Measurements from ENCODE around the gene SLC12A2. TPM values are rescaled to one million over a fixed set of nuclear protein-coding genes. Genes with fewer than 3 reads are reported as not detected.
A peak's percentile ranks its signal among the peaks of the same experiment; 100 is the strongest.

The SLC12A2 gene
- total and polyA plus RNA-seq, 2 donors (not counting 1 experiment from before 2014, with no cell fraction given): 13.7 to 18.6 TPM

GRCh38 chr5:128216860-128217531, 133.4 kb downstream of the SLC12A2 start:
- Histone ChIP-seq H3K4me2 (ENCODE audit: extremely low read depth, insufficient read depth, low read length) (no peak overlapping the region), H3K79me2 (ENCODE audit: control insufficient read depth, insufficient read depth, low read length) (no peaks in the 10 kb centered on the region), H2AFZ (ENCODE audit: low read length) (no peak overlapping the region), H3K36me3 (ENCODE audit: control insufficient read depth, insufficient read depth, low read length) (no peaks in the 10 kb centered on the region), H4K20me1 (ENCODE audit: control insufficient read depth, extremely low read depth, insufficient read depth, low read length) (no peaks in the 10 kb centered on the region), H3K9ac (ENCODE audit: insufficient read depth, low read length) (no peak overlapping the region), H3K4me3 (replicated peaks in 1 of 4; ENCODE audit: control extremely low read depth in 1 of 4, insufficient read depth in 1 of 4, low read depth in 3 of 4, low read length in 4 of 4) (no peak overlapping the region), H3K9me3 (ENCODE audit: control insufficient read depth, insufficient read depth, low read depth, low read length) (no peaks in the 10 kb centered on the region), H3K4me1 (ENCODE audit: control insufficient read depth, extremely low read depth, insufficient read depth, low read length) (peaks cover 3% of the 10 kb centered on the region), H3K27ac (ENCODE audit: insufficient read depth, low read length) (peak overlapping the region; percentile 5), H3K27me3 (ENCODE audit: control insufficient read depth, insufficient read depth, low read length) (no peaks in the 10 kb centered on the region)
- no peak for TF ChIP-seq CTCF (conservative IDR thresholded peaks at IDR 0.05 in 1 of 2, IDR thresholded peaks at IDR 0.05 in 1 of 2; ENCODE audit: low read depth in 1 of 2, low read length in 2 of 2)
- no peak for TF ChIP-seq EZH2 (IDR thresholded peaks at IDR 0.05; ENCODE audit: low read length, missing control alignments)
- peak; percentile 52 to 95 for DNase-seq (ENCODE audit: low read depth in 2 of 2)

- Histone ChIP-seq H3K4me1 (ENCODE audit: control insufficient read depth, extremely low read depth, insufficient read depth, low read length) (peaks cover 3% of the 10 kb centered on the region), H2AFZ (ENCODE audit: low read length) (no peak overlapping the region), H3K9ac (ENCODE audit: insufficient read depth, low read length) (no peak overlapping the region), H3K27ac (ENCODE audit: insufficient read depth, low read length) (no peak overlapping the region), H3K79me2 (ENCODE audit: control insufficient read depth, insufficient read depth, low read length) (no peaks in the 10 kb centered on the region), H3K9me3 (ENCODE audit: control insufficient read depth, insufficient read depth, low read depth, low read length) (no peaks in the 10 kb centered on the region), H3K27me3 (ENCODE audit: control insufficient read depth, insufficient read depth, low read length) (no peaks in the 10 kb centered on the region), H4K20me1 (ENCODE audit: control insufficient read depth, extremely low read depth, insufficient read depth, low read length) (no peaks in the 10 kb centered on the region), H3K36me3 (ENCODE audit: control insufficient read depth, insufficient read depth, low read length) (no peaks in the 10 kb centered on the region), H3K4me2 (ENCODE audit: extremely low read depth, insufficient read depth, low read length) (no peak overlapping the region), H3K4me3 (replicated peaks in 1 of 4; ENCODE audit: control extremely low read depth in 1 of 4, insufficient read depth in 1 of 4, low read depth in 3 of 4, low read length in 4 of 4) (no peak overlapping the region)
- no peak for TF ChIP-seq EZH2 (IDR thresholded peaks at IDR 0.05; ENCODE audit: low read length, missing control alignments)
- TF ChIP-seq CTCF (conservative IDR thresholded peaks at IDR 0.05 in 1 of 2, IDR thresholded peaks at IDR 0.05 in 1 of 2; ENCODE audit: low read depth in 1 of 2, low read length in 2 of 2): no peak
- no peak for DNase-seq (ENCODE audit: low read depth in 2 of 2)
Observed at GRCh38 chr5:128220841-128221240, 137.3 kb downstream of the SLC12A2 start.

GRCh38 chr5:128224336-128224735, 140.8 kb downstream of the SLC12A2 start:
- Histone ChIP-seq H2AFZ (ENCODE audit: low read length) (no peak overlapping the region), H3K9me3 (ENCODE audit: control insufficient read depth, insufficient read depth, low read depth, low read length) (no peaks in the 10 kb centered on the region), H3K27me3 (ENCODE audit: control insufficient read depth, insufficient read depth, low read length) (no peaks in the 10 kb centered on the region), H4K20me1 (ENCODE audit: control insufficient read depth, extremely low read depth, insufficient read depth, low read length) (no peaks in the 10 kb centered on the region), H3K4me1 (ENCODE audit: control insufficient read depth, extremely low read depth, insufficient read depth, low read length) (peaks cover 11% of the 10 kb centered on the region), H3K4me2 (ENCODE audit: extremely low read depth, insufficient read depth, low read length) (no peak overlapping the region), H3K36me3 (ENCODE audit: control insufficient read depth, insufficient read depth, low read length) (no peaks in the 10 kb centered on the region), H3K27ac (ENCODE audit: insufficient read depth, low read length) (no peak overlapping the region), H3K79me2 (ENCODE audit: control insufficient read depth, insufficient read depth, low read length) (no peaks in the 10 kb centered on the region), H3K4me3 (replicated peaks in 1 of 4; ENCODE audit: control extremely low read depth in 1 of 4, insufficient read depth in 1 of 4, low read depth in 3 of 4, low read length in 4 of 4) (no peak overlapping the region), H3K9ac (ENCODE audit: insufficient read depth, low read length) (no peak overlapping the region)
- TF ChIP-seq EZH2 (IDR thresholded peaks at IDR 0.05; ENCODE audit: low read length, missing control alignments) (no peak), CTCF (conservative IDR thresholded peaks at IDR 0.05 in 1 of 2, IDR thresholded peaks at IDR 0.05 in 1 of 2; ENCODE audit: low read depth in 1 of 2, low read length in 2 of 2) (no peak)
- peak in 1 of 2 donors; percentile 28 for DNase-seq (ENCODE audit: low read depth in 2 of 2)
